Neutrophil (primary cell): ENCODE results near the gene MXI1.

Experiments used
- H3K27ac ChIP-seq: fragments of 200-600 bp; sonication (generic); 2 replicates; pipeline ENCODE4 v1.5.1; 2016; ENCODE audit warnings: mild to moderate bottlenecking, moderate library complexity
- H3K27me3 ChIP-seq: fragments of 200-600 bp; sonication (generic); 2 replicates; pipeline ENCODE4 v1.6.0; 2016; ENCODE audit warnings: mild to moderate bottlenecking
- H3K36me3 ChIP-seq: fragments of 200-600 bp; sonication (generic); 2 replicates; pipeline ENCODE4 v1.5.1; 2017
- H3K4me1 ChIP-seq, 2 experiments: fragments of 200-600 bp in 1 of 2; sonication (generic) in 1 of 2; 1 replicate in 1 of 2; 2 replicates in 1 of 2; pipeline versions ENCODE4 v1.5.1 to v1.6.1; 2013 to 2016; ENCODE audit warnings: low read depth in 1 of 2, low read length in 1 of 2, mild to moderate bottlenecking in 1 of 2, moderate library complexity in 1 of 2; ENCODE audit not compliant: control insufficient read depth in 1 of 2, insufficient read depth in 1 of 2
- H3K4me3 ChIP-seq, 2 experiments: fragments of 200-600 bp in 1 of 2; sonication (generic) in 1 of 2; 1 replicate in 1 of 2; 2 replicates in 1 of 2; pipeline ENCODE4 v1.5.1; 2013 to 2016; ENCODE audit warnings: low read depth in 1 of 2, low read length in 1 of 2, mild to moderate bottlenecking in 1 of 2, moderate library complexity in 1 of 2
- H3K9me3 ChIP-seq: fragments of 200-600 bp; sonication (generic); 2 replicates; pipeline ENCODE4 v1.5.1; 2016
- TF ChIP-seq, protein P1 (sequence below): fragments of 200-600 bp; sonication (generic); IDR thresholded peaks from 2 replicates; pipeline ENCODE4 v1.5.1; 2016; ENCODE audit warnings: antibody characterized with exemption

Gene MXI1

GRCh38 chr10:110209454-110209925, 2.1 kb downstream of the MXI1 start:
- no peaks in the 10 kb centered on the region for H3K9me3 ChIP-seq
- H3K27me3 ChIP-seq, result no peaks in the 10 kb centered on the region
- peak overlapping the region; percentile 97 for H3K27ac ChIP-seq
- H3K36me3 ChIP-seq, result no peaks in the 10 kb centered on the region
- TF ChIP-seq, protein P1, sequence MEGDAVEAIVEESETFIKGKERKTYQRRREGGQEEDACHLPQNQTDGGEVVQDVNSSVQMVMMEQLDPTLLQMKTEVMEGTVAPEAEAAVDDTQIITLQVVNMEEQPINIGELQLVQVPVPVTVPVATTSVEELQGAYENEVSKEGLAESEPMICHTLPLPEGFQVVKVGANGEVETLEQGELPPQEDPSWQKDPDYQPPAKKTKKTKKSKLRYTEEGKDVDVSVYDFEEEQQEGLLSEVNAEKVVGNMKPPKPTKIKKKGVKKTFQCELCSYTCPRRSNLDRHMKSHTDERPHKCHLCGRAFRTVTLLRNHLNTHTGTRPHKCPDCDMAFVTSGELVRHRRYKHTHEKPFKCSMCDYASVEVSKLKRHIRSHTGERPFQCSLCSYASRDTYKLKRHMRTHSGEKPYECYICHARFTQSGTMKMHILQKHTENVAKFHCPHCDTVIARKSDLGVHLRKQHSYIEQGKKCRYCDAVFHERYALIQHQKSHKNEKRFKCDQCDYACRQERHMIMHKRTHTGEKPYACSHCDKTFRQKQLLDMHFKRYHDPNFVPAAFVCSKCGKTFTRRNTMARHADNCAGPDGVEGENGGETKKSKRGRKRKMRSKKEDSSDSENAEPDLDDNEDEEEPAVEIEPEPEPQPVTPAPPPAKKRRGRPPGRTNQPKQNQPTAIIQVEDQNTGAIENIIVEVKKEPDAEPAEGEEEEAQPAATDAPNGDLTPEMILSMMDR, result no peak
- peak overlapping the region; percentile 82 to 90 for H3K4me3 ChIP-seq
- peaks cover 47 to 62% of the 10 kb centered on the region in 2 experiments for H3K4me1 ChIP-seq

DNA sequence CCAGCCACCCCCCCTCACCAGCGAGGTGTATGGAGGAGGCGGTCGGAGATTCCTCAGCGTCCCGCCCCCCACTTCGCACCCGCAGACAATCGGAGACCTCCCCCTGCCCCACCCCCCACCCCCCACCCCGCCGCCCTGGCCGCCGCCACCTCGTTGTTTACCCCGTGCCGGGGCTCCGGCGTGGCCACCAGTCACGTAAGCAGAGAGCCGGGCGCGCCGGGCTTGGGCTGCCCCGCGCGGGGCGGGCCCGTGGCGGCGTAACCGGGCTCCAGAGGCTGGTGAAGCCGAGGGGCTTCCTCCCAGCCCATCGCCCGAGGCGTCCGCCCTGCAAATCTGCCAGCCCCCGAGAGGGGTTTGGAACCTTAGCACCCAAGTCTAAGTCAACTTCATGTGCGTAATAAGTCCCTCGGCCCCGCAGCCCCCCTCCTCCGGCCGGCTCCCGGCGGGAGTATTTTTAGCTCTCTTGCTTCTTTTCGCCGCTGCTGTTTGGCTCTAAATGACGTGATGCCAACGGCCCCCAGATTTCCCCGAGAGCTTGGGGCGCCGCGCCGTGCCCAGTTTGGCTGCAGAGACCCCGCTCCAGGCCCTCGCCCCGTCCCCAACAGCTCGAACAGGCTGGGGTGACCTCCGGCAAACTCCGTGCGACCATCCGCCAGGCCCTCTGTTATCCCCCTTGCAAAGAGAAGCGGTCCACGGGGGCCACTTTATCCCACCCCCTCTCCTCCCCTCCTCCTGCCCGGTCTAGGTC, 2.7 kb downstream of the MXI1 start:
- TF ChIP-seq, protein P1, result no peak
- Histone ChIP-seq H3K36me3 (no peaks in the 10 kb centered on the region), H3K27ac (peak overlapping the region; percentile 97), H3K4me3 (peak overlapping the region; percentile 82 to 90), H3K9me3 (no peaks in the 10 kb centered on the region), H3K4me1 (peaks cover 53 to 68% of the 10 kb centered on the region in 2 experiments), H3K27me3 (no peaks in the 10 kb centered on the region)

GRCh38 chr10:110210674-110211464, 3.5 kb downstream of the MXI1 start:
- Histone ChIP-seq H3K9me3 (no peaks in the 10 kb centered on the region), H3K36me3 (no peaks in the 10 kb centered on the region), H3K4me1 (peaks cover 61 to 75% of the 10 kb centered on the region in 2 experiments), H3K27me3 (no peaks in the 10 kb centered on the region), H3K4me3 (peak overlapping the region; percentile 82 to 90), H3K27ac (peak overlapping the region; percentile 97)
- TF ChIP-seq, protein P1, result peak; percentile 10

DNA sequence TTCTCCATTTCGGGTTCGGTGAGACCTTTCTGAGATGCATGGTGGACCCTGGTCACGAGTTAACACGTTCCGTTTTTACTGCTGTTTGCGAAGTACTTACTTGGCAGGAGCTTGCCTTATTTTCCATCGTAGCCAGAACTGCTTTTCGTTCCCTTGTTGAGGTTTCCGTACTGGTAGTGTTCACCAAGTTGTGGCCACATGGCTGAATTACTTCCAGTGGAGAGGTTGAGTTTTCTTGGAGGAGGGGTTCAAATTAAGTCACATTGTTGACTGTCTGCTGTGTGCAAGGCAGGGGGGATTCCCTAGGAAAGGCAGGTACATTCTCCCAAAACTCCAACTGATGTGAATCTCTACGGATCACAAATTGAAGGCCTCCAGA, 4.0 kb downstream of the MXI1 start:
- Histone ChIP-seq H3K4me1 (peaks cover 67 to 80% of the 10 kb centered on the region in 2 experiments), H3K36me3 (no peaks in the 10 kb centered on the region), H3K27ac (peak overlapping the region; percentile 97), H3K4me3 (peak overlapping the region; percentile 82 to 90), H3K27me3 (no peaks in the 10 kb centered on the region), H3K9me3 (no peaks in the 10 kb centered on the region)
- TF ChIP-seq, protein P1, result no peak

GRCh38 chr10:110212119-110213006, 5.0 kb downstream of the MXI1 start:
- TF ChIP-seq, protein P1, result no peak
- Histone ChIP-seq H3K27ac (peak overlapping the region; percentile 97), H3K4me1 (peaks cover 69 to 80% of the 10 kb centered on the region in 2 experiments), H3K27me3 (no peaks in the 10 kb centered on the region), H3K36me3 (no peaks in the 10 kb centered on the region), H3K9me3 (no peaks in the 10 kb centered on the region), H3K4me3 (peak overlapping the region; percentile 82 to 90)
